GM10248 (cell line): ENCODE measurements around the gene UAP1L1.

Experiments
- CTCF ChIA-PET: fragments of 300-600 bp; sonication (Branson Sonifier 250); formaldehyde crosslinking; extraction: SDS; loops from one replicate; lab custom pipeline; 2021; ENCODE audit warnings: antibody characterized with exemption; lab: Yijun Ruan, JAX
- POLR2A ChIA-PET: fragments of 350-650 bp; sonication (Branson Sonifier 250); formaldehyde crosslinking; extraction: SDS; loops from one replicate; lab custom pipeline; 2020; ENCODE audit warnings: antibody characterized with exemption; lab: Yijun Ruan, JAX
- DNase-seq: peaks from one replicate; pipeline ENCODE4 v3.0.0; 2012; ENCODE audit errors: extremely low spot score
- CTCF ChIP-seq: IDR thresholded peaks from 2 replicates; pipeline ENCODE4 v1.5.1; 2012; ENCODE audit warnings: mild to moderate bottlenecking, low read depth; ENCODE audit errors: extremely low read depth, missing control alignments, control extremely low read depth

The UAP1L1 gene

GRCh38 chr9:137079401-137079787 is 2.1 kb downstream of the UAP1L1 start:
- no peak for DNase-seq
- TF ChIP-seq CTCF, result no peak
- POLR2A ChIA-PET, result no interaction called here
- CTCF ChIA-PET, result interaction anchor here (3.2 kb wide), 1 partner anchor 12 kb away, joined by 12 read pairs; no protein-coding TSS in a partner anchor

- CTCF ChIA-PET, result interaction anchor here (2.4 to 3.2 kb wide), 2 partner anchors 10 to 13 kb away, joined by 7 to 12 read pairs; partner anchors contain the start of gene SAPCD2
- TF ChIP-seq CTCF, result no peak
- POLR2A ChIA-PET, result no interaction called here
- no peak for DNase-seq
These were observed 3.2 kb downstream of the UAP1L1 start for GRCh38 chr9:137080260-137081122.

- no peak for TF ChIP-seq CTCF
- CTCF ChIA-PET, result interaction anchor here (0.7 to 3.2 kb wide), 6 partner anchors 10 to 154 kb away, joined by 3 to 12 read pairs (median 6); partner anchors contain the start of gene SAPCD2
- POLR2A ChIA-PET, result interaction anchor here (1.4 kb wide), 1 partner anchor 12 kb away, joined by 4 read pairs; the partner anchor contains the start of gene SAPCD2
- no peak for DNase-seq
These were observed 5.1 kb downstream of the UAP1L1 start for GRCh38 chr9:137082222-137082924.

GRCh38 chr9:137082925-137083290 is 5.6 kb downstream of the UAP1L1 start:
- ChIA-PET CTCF (interaction anchor here (1.4 to 2.2 kb wide), 3 partner anchors 13 to 54 kb away, joined by 5 to 11 read pairs (median 7); no protein-coding TSS in a partner anchor), POLR2A (interaction anchor here (1.1 to 1.5 kb wide), 3 partner anchors 13 to 158 kb away, joined by 4 to 6 read pairs (median 4); partner anchors contain the start of genes SAPCD2 and TUBB4B)
- DNase-seq, result no peak
- TF ChIP-seq CTCF, result no peak

GRCh38 chr9:137083394-137084004 is 6.2 kb downstream of the UAP1L1 start:
- CTCF ChIA-PET, result interaction anchor here (0.6 to 2.2 kb wide), 6 partner anchors 12 to 157 kb away, joined by 3 to 11 read pairs (median 5); no protein-coding TSS in a partner anchor
- no peak for DNase-seq
- POLR2A ChIA-PET, result interaction anchor here (1.1 to 1.5 kb wide), 3 partner anchors 12 to 157 kb away, joined by 4 to 6 read pairs (median 4); partner anchors contain the start of genes SAPCD2 and TUBB4B
- TF ChIP-seq CTCF, result no peak
